IMR-90 (cell line): Measurements from ENCODE around the gene UBASH3B.

Source experiments
- CEBPB ChIP-seq: IDR thresholded peaks from 2 replicates; pipeline ENCODE4 v1.6.1; 2012; ENCODE audit warnings: low read depth, low read length, improper control_type of control experiment
- FOS ChIP-seq: fragments of 150-350 bp; IDR thresholded peaks from 2 replicates; pipeline ENCODE4 v1.6.1; 2016; ENCODE audit warnings: low read depth, low read length
- MAFK ChIP-seq: IDR thresholded peaks from 2 replicates; pipeline ENCODE4 v1.6.1; 2012; ENCODE audit warnings: low read depth, low read length, improper control_type of control experiment
- MAZ ChIP-seq: IDR thresholded peaks from 2 replicates; pipeline ENCODE4 v1.6.1; 2012; ENCODE audit warnings: low read depth, mild to moderate bottlenecking, low read length, improper control_type of control experiment, moderate library complexity, borderline replicate concordance
- MXI1 ChIP-seq: IDR thresholded peaks from 2 replicates; pipeline ENCODE4 v1.6.1; 2012; ENCODE audit warnings: low read depth, mild to moderate bottlenecking, low read length, moderate library complexity, borderline replicate concordance
- POLR2A ChIP-seq: IDR thresholded peaks from 2 replicates; pipeline ENCODE4 v1.6.1; 2012; ENCODE audit warnings: mild to moderate bottlenecking, low read depth, low read length
- RAD21 ChIP-seq: IDR thresholded peaks from 2 replicates; pipeline ENCODE4 v1.6.1; 2012; ENCODE audit warnings: low read length, improper control_type of control experiment
- RCOR1 ChIP-seq: IDR thresholded peaks from 2 replicates; pipeline ENCODE4 v1.6.1; 2012; ENCODE audit warnings: mild to moderate bottlenecking, low read length, improper control_type of control experiment; ENCODE audit not compliant: insufficient replicate concordance
- SMC3 ChIP-seq: fragments of 150-350 bp; IDR thresholded peaks from 2 replicates; pipeline ENCODE4 v1.6.1; 2016; ENCODE audit warnings: low read depth, mild to moderate bottlenecking, antibody characterized with exemption, low read length, moderate library complexity
- TF ChIP-seq, protein P1 (sequence below): conservative IDR thresholded peaks from 2 replicates; pipeline ENCODE4 v1.5.1; 2012; ENCODE audit warnings: mild to moderate bottlenecking, low read depth, low read length, improper control_type of control experiment
- TF ChIP-seq, protein P2 (sequence below): fragments of 150-350 bp; IDR thresholded peaks from 2 replicates; pipeline ENCODE4 v1.6.1; 2017; ENCODE audit warnings: mild to moderate bottlenecking, antibody characterized with exemption, low read length, low read depth

DNA sequence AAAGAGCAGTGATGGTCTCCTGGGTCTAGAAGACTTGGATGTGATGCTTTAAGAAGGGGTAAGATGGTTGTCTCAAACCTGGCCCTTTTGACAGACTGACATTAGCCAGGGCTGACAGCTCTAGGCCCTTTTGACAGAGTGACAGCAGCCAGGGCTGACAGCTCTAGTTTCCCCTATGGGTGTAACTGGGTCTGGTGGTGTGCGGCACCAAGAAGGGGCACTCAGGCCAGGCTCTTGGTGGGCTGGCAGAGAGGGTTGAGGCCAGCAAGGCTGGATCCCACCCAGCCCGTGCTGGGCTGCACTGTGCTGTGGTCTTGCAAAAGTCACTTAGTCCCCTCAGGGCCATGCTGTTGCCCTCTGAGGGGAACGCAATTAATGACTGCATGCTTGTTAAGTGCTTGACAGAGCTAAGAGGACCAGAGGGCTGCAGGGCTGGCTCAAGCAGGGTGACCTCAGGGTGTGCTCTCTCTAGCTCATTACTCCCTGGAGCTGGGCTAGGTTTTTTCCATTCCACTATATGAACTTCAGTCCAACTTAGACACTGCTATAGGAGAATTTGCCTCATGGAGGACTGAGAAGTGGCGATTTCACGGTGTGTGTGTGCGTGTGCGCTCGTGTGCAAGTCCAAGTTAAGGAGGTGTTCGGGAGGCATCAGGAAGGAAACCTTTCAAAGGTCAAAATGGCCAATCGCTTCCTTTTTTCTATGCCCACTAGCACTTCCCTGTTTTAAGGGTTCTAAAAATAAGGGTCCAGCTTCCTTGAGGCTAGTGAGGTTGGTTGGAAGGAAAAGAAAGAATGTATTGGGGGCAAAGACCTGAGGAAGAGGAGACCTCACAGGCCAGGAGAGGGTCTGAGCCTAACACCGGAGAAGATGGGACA, 4.4 kb downstream of the UBASH3B start:
- TF ChIP-seq, protein P1, sequence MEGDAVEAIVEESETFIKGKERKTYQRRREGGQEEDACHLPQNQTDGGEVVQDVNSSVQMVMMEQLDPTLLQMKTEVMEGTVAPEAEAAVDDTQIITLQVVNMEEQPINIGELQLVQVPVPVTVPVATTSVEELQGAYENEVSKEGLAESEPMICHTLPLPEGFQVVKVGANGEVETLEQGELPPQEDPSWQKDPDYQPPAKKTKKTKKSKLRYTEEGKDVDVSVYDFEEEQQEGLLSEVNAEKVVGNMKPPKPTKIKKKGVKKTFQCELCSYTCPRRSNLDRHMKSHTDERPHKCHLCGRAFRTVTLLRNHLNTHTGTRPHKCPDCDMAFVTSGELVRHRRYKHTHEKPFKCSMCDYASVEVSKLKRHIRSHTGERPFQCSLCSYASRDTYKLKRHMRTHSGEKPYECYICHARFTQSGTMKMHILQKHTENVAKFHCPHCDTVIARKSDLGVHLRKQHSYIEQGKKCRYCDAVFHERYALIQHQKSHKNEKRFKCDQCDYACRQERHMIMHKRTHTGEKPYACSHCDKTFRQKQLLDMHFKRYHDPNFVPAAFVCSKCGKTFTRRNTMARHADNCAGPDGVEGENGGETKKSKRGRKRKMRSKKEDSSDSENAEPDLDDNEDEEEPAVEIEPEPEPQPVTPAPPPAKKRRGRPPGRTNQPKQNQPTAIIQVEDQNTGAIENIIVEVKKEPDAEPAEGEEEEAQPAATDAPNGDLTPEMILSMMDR: no peak
- no peak for TF ChIP-seq CEBPB
- no peak for TF ChIP-seq RAD21
- TF ChIP-seq FOS: no peak
- TF ChIP-seq POLR2A: no peak
- TF ChIP-seq MAFK: no peak
- TF ChIP-seq, protein P2, sequence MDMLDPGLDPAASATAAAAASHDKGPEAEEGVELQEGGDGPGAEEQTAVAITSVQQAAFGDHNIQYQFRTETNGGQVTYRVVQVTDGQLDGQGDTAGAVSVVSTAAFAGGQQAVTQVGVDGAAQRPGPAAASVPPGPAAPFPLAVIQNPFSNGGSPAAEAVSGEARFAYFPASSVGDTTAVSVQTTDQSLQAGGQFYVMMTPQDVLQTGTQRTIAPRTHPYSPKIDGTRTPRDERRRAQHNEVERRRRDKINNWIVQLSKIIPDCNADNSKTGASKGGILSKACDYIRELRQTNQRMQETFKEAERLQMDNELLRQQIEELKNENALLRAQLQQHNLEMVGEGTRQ: no peak
- TF ChIP-seq RCOR1: no peak
- no peak for TF ChIP-seq MXI1
- TF ChIP-seq SMC3: no peak
- TF ChIP-seq MAZ: no peak
